Smooth muscle cell of the brain vasculature (primary cell): ENCODE data around the gene PCYT1A.
"Not testable (repeated sequence)": the region's sequence is repeated elsewhere in the genome, so short reads cannot be mapped to it uniquely, and the experiment has no call there.

ENCODE experiments used
- DNase-seq: peaks from one replicate; pipeline ENCODE4 v3.0.0-alpha.2; 2012; ENCODE audit warnings: low read depth, low spot score

PCYT1A gene

DNA sequence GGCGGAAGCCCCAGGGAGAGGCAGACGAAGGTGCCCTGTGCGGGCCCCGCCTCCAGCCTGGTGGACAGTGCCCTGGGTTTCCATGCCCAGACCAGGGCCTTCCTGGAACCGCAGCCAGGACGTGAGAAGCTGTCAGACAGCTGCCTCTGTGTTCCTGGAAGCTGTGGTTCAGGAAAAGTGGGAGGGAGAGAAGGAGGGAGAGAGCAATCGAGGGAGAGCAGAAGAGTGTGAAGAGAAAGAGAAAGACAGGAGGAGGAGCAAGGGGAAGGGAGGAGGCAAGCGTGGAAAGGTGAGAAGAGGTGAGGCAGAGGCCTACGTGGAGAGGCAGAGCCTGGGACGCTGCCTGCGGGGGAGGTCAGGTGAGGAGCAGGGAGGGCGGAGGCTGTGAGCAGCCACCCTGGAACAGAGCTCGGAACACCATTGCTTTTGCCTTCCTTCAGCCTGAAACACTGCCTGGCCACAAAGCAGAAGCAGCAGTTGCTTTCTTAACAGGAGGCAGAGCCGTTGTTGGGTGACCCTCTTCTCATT, 94.9 kb downstream of the PCYT1A start:
- DNase-seq: no peak

DNA sequence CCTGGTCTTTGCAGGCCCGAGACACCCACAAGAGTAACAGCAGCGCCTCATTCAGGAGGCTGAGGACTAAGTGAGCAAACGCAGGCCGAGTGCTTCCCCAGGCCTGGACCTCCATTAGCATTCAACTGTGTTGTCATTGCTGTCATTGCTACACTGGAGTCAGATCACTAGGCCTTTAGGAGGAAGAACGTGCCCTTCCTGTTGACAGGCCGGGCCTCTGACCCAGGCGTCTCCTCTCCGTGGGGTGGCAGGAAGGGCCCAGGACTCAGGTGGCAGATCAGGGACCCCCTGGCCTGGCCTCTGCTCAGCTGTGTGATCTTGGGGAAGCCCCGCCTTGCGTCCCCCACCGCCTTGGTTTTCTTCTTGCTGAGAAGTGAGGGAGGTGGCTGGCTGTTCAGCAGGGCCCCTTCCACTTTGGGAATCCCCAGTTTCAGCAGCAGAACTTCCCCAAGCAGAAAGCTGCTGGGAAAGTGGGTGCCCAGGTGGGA, 95.4 kb downstream of the PCYT1A start:
- DNase-seq: no peak

DNA sequence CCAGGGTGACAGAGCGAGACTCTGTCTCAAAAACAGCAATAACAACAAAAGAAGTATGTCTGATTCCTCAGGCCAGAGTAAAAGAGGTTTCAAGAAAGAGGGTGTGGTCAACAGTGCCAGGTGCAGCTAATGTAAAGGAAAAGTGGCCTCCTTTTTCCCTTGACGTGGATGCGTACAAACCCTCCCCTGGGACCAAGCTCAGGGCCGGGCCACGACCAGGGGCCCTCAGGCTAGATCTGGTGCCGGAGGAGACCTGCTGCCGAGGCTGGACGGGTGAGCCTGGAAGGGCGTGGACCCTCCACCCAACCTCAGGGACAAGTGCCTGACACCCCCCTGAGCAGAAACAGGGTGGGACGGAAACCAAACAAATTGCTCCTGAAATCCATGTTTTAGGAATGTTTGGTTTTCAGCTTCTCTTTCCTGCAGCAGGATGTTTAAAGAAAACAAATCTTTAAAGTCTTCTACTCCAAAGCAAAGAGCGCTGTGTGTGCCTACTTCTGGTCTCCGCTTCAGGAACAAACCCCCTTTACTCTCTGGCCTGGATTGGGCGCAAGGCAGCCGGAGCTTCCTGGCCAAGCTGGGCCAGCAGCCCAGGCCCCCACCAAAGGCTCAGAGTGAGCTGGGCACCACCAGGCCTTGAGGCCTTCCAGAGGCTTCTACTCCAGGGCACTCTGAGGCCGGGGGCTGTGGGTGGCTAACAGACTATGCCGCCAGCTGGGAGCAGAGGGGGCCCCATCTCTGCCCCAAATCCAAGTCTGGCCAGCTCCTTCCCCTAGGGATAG, 97.8 kb downstream of the PCYT1A start:
- no peak for DNase-seq

DNA sequence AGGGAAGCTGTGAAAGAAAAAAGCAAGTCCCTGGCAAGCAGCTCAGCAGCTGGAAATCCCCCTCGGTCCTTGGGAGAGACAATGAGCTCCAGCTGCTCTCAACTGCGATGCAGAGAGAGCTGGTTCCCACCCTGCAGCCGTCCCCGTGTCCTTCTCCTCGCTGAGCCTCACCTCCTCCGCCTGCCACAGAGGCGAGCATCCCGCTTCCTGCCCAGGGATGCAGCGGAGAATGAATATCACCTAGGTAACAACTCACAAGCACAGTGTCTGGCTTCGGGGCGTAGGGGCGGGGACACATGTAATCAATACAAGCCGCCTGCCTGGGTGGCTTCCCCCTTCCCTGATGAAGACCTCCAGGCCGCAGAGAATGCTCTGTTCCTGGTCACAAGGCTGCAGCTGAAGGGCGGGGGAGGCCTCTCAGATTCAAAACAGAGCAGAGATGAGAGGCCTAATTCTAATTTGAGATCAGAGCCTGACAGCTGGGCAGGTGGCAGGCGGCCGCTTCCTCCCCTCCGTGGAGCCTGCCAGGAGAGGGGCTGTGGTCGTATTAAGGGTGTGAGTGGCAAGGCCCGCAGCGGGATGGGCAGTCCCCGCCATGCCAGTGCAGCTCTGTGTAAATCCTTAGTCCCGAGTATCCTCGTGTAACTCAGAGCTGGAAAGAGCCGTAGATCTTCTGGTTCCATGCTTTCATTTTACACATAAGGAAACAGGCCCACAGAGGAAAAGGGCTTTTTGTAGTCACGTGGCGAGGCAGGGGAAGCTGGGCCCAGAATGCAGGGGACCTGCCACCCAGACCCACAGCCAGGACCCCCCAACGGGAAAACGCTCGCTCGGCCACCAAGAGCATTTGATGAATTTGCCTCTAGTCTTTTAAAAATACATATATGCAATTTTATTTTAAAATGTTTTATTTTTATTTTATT, 100.6 kb downstream of the PCYT1A start:
- DNase-seq: no peak

DNA sequence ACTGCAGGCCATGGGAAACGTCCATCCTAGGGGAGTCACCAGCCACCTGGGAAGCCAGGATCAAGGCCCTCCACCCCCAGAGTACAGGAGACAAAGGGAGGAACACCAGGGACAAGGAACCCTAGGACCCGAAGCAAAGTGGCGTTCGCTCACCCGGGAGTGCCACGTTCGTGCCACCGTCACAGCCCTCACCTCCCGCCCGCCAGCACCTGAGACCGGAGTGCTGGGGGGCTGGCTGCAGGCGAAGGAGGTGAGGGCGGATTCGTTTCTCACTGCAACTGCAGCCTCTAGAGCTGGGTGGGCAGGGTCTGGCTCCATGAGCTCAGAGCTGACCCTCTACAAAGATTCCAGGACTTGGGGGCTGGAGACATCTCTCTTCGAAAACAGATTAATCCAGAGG, 102.6 kb downstream of the PCYT1A start:
- DNase-seq: no peak

DNA sequence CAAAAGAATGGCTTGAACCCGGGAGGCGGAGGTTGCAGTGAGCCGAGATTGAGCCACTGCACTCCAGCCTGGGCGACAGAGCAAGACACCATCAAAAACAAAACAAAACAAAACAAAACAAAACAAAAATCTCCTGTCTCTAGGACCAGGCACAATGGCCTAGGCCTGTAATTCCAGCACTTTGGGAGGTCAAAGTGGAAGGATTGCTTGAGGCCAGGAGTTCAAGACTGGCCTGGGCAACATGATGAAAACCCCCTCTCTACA, 103.4 kb downstream of the PCYT1A start:
- not testable (repeated sequence) for DNase-seq

DNA sequence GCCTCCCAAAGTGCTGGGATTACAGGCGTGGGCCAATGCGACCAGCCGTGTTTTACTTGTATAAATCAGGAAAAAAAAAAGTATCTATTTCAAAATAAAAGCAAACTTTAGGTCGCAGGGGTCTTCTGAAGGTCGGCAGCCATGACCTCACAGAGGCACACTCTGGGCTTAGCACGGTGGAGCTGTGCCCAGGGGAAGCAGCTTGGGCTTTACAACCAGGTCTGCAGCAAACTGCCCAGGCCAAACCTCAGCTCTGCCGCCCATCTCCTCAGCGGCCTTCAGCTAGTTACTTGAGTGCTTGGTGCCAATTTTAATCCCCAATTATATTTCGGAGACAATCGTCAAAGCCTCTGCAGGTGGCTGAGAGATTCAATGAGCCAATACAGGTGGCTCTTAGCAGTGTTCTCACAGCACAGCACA, 106.4 kb downstream of the PCYT1A start:
- no peak for DNase-seq

DNA sequence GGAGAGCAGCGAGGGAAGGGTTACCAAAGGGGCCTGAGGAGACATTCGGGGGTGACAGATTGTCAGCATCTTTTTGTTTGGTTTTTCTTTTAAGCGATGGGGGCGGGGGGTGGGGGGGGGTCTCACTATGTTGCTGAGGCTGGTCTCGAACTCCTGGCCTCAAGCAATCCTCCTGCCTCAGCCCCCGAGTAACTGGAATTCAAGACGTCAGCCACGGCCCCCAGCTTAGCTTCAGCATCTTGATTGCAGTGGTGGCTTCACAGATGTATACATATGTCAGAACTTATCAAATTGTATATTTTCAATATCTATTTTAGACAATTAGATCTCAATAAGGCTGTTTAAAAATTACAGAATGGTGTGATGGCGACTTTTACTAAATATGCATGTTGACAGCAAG, 107.2 kb downstream of the PCYT1A start:
- DNase-seq: no peak
